ENCODE data around the gene STAMBPL1.

Gene STAMBPL1

GRCh38 chr10:88958721-88959120 lies 78.7 kb downstream of the STAMBPL1 start:
- no peak for DNase-seq

GRCh38 chr10:88960802-88961201 lies 80.8 kb downstream of the STAMBPL1 start:
- DNase-seq = no peak

GRCh38 chr10:88961266-88961665 lies 81.2 kb downstream of the STAMBPL1 start:
- no peak for DNase-seq

- DNase-seq = no peak
Measured at GRCh38 chr10:88962336-88962735, 82.3 kb downstream of the STAMBPL1 start.

GRCh38 chr10:88963318-88963717 lies 83.3 kb downstream of the STAMBPL1 start:
- DNase-seq = no peak

- DNase-seq = no peak
Measured at GRCh38 chr10:88964360-88964759, 84.3 kb downstream of the STAMBPL1 start.

- DNase-seq = no peak
Measured at GRCh38 chr10:88964869-88965415, 84.9 kb downstream of the STAMBPL1 start.

- DNase-seq = no peak
Measured at GRCh38 chr10:88966797-88967196, 86.8 kb downstream of the STAMBPL1 start.

GRCh38 chr10:88968391-88968790 lies 88.3 kb downstream of the STAMBPL1 start:
- DNase-seq = no peak

- no peak for DNase-seq
Measured at GRCh38 chr10:88971221-88972061, 91.4 kb downstream of the STAMBPL1 start.
